K562 (cell line): ENCODE measurements around the gene MPHOSPH10. TPM values are rescaled to one million over a fixed set of nuclear protein-coding genes. Genes with fewer than 3 reads are reported as not detected.

ENCODE experiments used
- DIDO1 ChIP-seq: fragments of 450-650 bp; IDR thresholded peaks from 2 replicates; pipeline ENCODE4 v1.6.1; 2016; ENCODE audit warnings: low read depth, missing biosample characterization, missing genetic modification characterization
- FOXK2 ChIP-seq, 2 experiments: fragments of 450-650 bp; IDR thresholded peaks in 1 of 2; conservative IDR thresholded peaks in 1 of 2; 2 replicates each; pipeline ENCODE4 v1.6.1; 2016; ENCODE audit warnings: low read depth in 2 of 2, mild to moderate bottlenecking in 1 of 2
- HDAC6 ChIP-seq: IDR thresholded peaks from 2 replicates; pipeline ENCODE4 v1.6.1; 2012; ENCODE audit warnings: low read depth, mild to moderate bottlenecking, control low read depth, inconsistent platforms, low read length, moderate library complexity
- HNRNPUL1 ChIP-seq: fragments of 200-400 bp; formaldehyde crosslinking; IDR thresholded peaks from 2 replicates; pipeline ENCODE4 v1.6.1; 2017; ENCODE audit warnings: low read length
- NR3C1 ChIP-seq: sonication (generic); formaldehyde crosslinking; IDR thresholded peaks from 2 replicates; pipeline ENCODE4 v1.8.1; 2022; ENCODE audit warnings: missing genetic modification reagents
- PRPF4 ChIP-seq: fragments of 200-400 bp; formaldehyde crosslinking; IDR thresholded peaks from one replicate; pipeline ENCODE4 v1.6.1; 2017; ENCODE audit warnings: low read length, low read depth, mild to moderate bottlenecking; ENCODE audit not compliant: insufficient read depth, poor library complexity, severe bottlenecking
- RERE ChIP-seq: sonication (generic); formaldehyde crosslinking; IDR thresholded peaks from 2 replicates; pipeline ENCODE4 v1.8.0; 2023; ENCODE audit warnings: missing genetic modification reagents, mild to moderate bottlenecking, borderline replicate concordance
- SNIP1 ChIP-seq: fragments of 450-650 bp; IDR thresholded peaks from 2 replicates; pipeline ENCODE4 v1.7.1; 2017; ENCODE audit warnings: low read depth, mild to moderate bottlenecking
- STAT5A ChIP-seq: IDR thresholded peaks from 2 replicates; pipeline ENCODE4 v1.6.1; 2012; ENCODE audit warnings: low read length, inconsistent platforms, borderline replicate concordance
- TSHZ1 ChIP-seq: fragments of 250-450 bp; sonication (Bioruptor Pico); IDR thresholded peaks from 2 replicates; pipeline ENCODE4 v1.4.0; 2020; ENCODE audit warnings: mild to moderate bottlenecking, moderate library complexity
- ZBTB33 ChIP-seq: sonication (generic); formaldehyde crosslinking; IDR thresholded peaks from 2 replicates; pipeline ENCODE4 v1.8.1; 2023; ENCODE audit warnings: mild to moderate bottlenecking, missing genetic modification reagents
- ZNF121 ChIP-seq: sonication (generic); formaldehyde crosslinking; conservative IDR thresholded peaks from 2 replicates; pipeline ENCODE4 v1.8.0; 2022; ENCODE audit warnings: missing genetic modification reagents
- ZNF24 ChIP-seq: fragments of 450-650 bp; IDR thresholded peaks from 2 replicates; pipeline ENCODE4 v1.6.1; 2016
- ZNF395 ChIP-seq: fragments of 200-800 bp; sonication (Bioruptor generic); IDR thresholded peaks from 2 replicates; pipeline ENCODE4 v1.6.1; 2017; ENCODE audit warnings: missing genetic modification characterization, missing compliant biosample characterization
- ZNF764 ChIP-seq: fragments of 250-450 bp; sonication (Bioruptor Pico); IDR thresholded peaks from 2 replicates; pipeline ENCODE4 v1.4.0; 2020; ENCODE audit warnings: low read depth, mild to moderate bottlenecking, moderate library complexity
- polyA plus RNA-seq, 8 experiments: library from polyadenylated mRNA; depleted of rRNA in 4 of 8; stranded (reverse) in 5 of 8; unstranded in 3 of 8; fragments of >200 nt; fragmentation: Nextera tagmentation in 2 of 8; fragmentation: Illumina TruSeq in 1 of 8; extraction: Ambion mirVana in 2 of 8; extraction: Trizol in 1 of 8; gene quantifications; 2 replicates each; pipeline versions ENCODE4 v1.2.1 to v1.2.3, GENCODE V29; 2011 to 2014; ENCODE audit warnings: inconsistent platforms in 1 of 8, missing spikeins in 1 of 8
- total RNA-seq, 7 experiments: library from RNA; depleted of rRNA in 6 of 7; stranded (reverse); fragments of >200 nt in 6 of 7; fragmentation: Illumina TruSeq in 2 of 7; extraction: Trizol in 2 of 7; gene quantifications; 2 replicates each; pipeline versions ENCODE4 v1.2.1 to v1.2.3, GENCODE V29; 2011 to 2021; ENCODE audit warnings: low replicate concordance in 1 of 7

Gene MPHOSPH10
- total and polyA plus RNA-seq, 9 of the 15 experiments (the other 6 are each of a cell fraction or from before 2014, with no cell fraction given) = 36.8 to 83.7 (median 58.5) TPM

GRCh38 chr2:71130152-71130904 is at the start of gene MPHOSPH10, which contains the start of gene MCEE (continued):
- TF ChIP-seq DIDO1 (tag) (peak; percentile 90), SNIP1 (no peak), ZNF764 (CRISPR knock-in tag) (no peak), FOXK2 (conservative IDR thresholded peaks at IDR 0.05 in 1 of 2, IDR thresholded peaks at IDR 0.05 in 1 of 2; ENCODE audit: low read depth in 2 of 2) (peak; percentile 84 to 92; a peak in 3 of 4 replicates), STAT5A (no peak), ZNF121 (CRISPR knock-in tag) (no peak), RERE (CRISPR knock-in tag) (no peak), NR3C1 (CRISPR knock-in tag) (no peak), TSHZ1 (CRISPR knock-in tag) (no peak), HDAC6 (no peak), ZBTB33 (CRISPR knock-in tag) (no peak), PRPF4 (peak; percentile 12), ZNF395 (CRISPR knock-in tag) (peak; percentile 71), HNRNPUL1 (no peak), ZNF24 (no peak)
